HG03460 (cell line): ENCODE data around the gene NCKIPSD.

ENCODE experiments used
- ATAC-seq: cut with Tn5 transposase; IDR thresholded peaks from one replicate; pipeline ENCODE4 v1.9.1; 2021; ENCODE audit not compliant: unreplicated experiment

The NCKIPSD gene

DNA sequence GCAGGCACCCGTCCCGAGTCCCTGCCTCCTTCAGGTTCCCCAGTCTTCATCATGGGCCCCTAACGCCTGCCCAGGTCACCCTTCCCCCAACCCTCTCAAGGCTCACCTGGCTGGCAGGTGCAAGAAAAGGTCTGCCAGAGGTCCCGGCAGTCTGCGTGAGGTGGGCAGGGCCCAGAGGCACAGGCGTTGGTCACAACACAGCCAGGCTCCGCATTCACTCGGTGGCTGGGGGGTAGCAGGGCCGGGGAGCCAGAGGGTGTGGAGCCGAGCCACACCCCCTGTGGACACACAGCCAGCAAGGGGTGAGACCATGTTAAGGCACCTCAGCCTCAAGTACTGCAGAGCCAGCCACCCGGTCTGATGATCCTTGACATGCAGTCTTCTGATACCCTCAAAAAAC, 33.9 kb downstream of the NCKIPSD start:
- ATAC-seq, result no peak

DNA sequence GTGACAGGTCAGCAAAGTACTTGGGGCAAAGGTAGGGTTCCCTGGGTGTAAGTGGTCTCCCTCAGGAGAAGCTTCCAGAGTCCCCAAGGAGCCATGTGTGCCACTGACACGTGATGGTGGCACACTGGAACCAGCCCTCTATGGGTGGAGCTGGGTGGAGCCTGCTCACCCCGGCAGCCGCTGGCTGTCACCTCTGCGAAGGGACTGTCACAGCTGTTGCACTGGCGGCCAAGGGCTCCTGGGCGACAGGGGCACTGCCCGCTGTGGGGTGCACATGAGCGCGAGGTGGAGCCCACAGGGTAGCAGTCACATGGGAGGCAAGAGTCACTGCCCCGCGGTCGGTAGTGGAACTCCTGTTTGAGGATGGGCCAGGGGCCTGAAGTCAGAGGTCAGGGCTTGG, 35.0 kb downstream of the NCKIPSD start:
- no peak for ATAC-seq

DNA sequence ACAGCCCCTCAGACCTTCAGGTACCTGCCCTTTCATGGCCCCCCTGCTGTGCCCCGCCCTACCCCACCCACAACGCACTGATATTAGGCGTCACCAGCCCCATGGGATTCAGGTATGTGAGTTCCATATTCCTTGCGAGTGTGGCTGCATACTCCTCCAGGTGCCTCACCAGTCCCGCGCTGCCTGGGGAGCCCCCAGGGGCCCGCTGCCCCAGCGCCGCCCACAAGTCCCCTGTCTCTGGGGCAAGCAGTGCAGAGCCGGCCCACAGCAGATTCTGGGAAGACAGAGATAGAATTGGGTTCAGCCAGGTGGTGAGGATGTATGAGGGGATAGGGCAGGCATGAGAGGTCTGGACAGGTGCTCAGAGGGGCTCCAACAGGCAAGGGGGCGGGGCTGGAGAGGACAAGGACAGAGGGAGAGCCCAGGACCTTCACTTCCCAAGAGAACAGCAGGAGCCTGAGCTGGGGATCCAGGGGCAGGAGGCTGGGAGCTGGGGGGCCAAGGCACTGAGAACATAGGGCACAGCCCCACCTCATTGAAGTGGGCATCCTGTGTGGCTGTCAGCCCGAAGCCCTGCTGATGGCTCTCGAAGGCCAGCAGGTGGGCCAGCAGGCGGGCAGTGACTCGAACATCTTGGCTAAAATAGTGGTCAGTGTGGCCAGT, 37.4 kb downstream of the NCKIPSD start:
- ATAC-seq, result no peak

DNA sequence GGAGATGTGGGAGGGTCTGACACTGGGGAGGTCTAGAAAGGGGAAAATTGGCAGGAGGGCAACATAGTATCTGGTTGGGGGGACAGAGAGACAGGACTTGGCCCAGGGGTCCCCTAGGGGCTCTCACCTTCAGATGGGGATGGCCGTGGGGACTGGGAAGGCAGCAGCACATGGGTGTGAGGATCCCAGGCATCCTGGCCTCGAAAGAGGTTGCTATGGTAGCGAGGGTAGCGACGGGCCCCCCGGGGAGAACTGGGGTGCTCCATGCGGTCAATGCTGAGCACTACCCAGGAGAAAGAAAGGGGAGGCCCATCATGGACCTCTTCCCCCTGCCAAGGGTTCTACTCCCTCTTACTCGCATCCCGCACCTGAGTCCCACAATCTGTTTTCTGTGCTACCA, 38.0 kb downstream of the NCKIPSD start:
- ATAC-seq, result no peak

DNA sequence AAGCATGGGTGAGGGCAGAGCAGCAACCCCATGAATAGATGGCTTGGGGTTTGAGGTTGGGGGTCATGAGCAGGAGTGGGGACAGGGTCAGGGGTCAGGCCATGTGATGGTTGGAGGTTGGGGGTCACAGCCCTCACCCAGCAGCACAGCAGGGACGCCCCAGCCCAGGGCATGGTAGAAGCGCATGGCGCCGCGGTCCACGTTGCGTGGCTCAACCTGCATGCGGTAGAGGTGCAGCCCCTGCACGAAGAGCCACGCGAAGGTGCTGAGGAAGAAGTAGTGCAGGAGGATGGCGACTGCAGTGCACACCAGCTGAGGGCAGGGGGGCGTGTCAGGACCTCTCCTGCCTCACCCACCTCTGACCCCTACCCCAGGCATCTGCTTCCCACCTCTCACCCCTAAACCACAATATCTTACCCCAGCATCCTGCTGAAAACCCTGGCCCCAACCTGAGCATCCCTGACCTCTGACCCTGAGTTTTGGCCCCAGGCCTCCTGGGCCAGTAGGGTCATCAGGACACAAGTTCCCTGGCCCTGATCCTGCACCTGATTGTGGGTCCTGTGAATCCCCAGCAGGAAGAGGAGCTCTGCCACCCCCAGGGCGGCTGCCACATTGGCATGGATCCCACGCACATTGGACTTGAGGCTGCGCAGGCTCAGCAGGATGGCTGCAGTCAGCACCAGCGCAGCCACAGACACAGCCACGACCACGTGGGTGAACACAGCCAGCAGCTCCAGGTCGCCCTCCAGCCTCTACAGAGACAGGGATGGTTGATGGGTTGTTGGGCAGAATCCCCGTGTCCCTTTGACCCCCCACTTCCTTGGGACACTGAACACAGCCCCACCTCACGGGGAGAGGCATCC, 40.6 kb downstream of the NCKIPSD start:
- no peak for ATAC-seq

DNA sequence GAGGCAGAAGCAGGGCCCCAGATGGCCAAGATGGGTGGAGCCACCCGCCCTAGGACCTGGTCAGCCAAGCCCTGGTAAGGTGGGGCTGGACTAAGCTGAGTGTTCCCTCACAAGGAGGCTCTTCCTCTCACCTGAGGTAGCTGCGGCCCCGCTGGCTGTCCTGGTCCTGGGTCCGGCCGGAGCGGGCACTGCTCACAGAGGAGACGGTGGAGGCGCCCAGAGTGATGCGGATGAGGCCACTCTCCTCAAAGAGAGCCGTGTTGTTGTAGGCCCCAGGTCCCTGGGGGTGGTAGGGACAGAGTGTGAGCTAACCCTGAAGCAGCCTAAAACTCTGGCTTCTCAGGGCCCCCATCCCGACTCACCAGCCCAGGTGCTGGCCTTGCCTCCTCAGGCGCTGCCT, 43.1 kb downstream of the NCKIPSD start:
- no peak for ATAC-seq

DNA sequence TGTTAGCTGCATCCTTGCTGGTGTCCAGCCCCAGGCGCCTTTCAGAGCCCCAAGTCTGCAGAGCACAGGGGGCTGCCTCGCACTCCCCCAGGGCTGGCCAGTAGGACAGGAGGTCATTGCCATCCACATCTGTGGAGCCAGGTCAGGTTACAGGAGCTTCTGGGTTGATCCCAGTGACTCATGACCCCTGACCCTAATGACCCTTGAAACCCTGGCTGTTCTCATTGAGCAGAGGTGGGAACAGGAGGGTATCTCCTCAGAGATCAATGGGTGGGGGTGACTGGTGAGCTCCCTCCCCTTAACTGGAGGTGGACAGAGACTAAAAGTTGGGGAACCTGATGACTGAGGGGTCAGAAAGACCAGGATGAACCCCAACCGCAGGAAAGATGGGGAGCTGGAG, 44.3 kb downstream of the NCKIPSD start:
- no peak for ATAC-seq

DNA sequence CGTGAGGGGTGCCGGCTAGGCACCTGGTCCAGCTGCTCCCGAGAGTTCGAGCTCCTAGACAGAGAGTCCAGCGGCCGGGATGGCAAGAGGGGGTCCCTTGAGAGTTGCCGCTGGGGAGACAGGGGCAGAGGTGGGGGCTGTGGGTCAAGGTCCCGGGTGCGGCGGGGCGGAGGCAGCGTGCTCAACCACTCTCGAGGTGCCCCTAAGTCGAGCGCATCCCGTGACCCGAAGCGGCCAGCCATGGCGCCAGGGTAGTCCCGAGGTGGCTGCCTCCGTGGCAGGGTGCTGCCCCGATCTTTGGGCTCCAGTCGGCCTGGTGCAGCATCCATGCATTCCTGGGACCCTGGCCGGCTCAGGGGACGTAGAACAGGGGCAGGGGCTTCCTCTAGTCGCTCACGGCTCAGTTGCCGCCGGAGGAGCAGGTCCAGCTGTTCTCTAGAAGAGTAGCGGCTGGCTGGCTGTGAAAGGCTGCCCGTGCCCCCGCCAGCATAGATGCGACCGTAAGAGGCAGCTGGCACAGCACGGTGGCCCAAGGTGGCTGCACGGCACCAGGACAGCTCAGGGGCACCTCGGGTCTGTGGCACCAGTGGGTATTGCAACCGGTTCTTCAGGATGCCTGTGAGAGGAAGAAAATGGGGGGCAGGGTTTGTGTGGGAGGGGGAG, 45.6 kb downstream of the NCKIPSD start:
- ATAC-seq, result no peak

DNA sequence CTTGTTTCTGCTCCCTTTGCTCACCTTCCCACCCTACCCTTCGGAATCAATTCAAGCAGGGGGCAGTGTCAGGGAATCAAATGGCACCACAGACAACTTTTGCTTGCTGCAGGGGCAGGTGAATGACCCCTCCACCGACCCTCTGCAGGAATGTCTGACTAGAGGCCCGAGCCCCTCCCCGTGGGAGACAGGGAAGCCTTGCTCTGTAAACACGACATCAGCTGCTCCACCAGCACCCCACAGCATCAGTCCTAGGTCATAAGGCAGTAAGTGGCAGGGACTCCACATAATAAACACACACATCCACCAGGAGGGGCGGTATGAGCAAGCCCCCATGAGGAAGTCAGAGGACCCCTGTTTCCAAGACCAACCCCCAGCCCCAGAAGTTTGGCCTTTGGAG, 48.4 kb downstream of the NCKIPSD start:
- ATAC-seq, result no peak

DNA sequence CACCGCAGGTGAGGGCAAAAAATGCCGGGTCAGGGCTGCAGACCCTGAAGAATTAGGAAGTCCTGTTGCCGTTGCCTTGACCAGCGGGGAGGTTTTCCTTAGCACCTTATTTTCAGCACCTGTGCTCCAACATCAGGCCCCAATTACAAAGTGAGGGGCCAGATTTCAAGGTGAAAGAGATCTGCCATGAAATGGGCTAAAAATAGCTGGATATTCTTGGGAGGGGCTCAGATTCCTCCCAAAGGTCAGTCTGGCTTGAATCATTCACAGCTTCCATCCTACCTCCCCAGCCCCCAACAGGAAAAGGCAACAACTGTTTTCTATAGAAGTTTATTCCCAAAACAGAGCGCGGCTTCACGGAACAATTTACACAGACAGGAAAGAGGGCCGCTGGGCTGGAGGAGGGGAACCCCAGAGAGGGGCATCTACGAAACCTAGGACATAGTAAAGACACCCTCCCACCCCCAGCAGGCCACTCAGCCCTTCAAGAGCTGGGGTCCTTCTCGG, 49.5 kb downstream of the NCKIPSD start:
- ATAC-seq, result no peak

DNA sequence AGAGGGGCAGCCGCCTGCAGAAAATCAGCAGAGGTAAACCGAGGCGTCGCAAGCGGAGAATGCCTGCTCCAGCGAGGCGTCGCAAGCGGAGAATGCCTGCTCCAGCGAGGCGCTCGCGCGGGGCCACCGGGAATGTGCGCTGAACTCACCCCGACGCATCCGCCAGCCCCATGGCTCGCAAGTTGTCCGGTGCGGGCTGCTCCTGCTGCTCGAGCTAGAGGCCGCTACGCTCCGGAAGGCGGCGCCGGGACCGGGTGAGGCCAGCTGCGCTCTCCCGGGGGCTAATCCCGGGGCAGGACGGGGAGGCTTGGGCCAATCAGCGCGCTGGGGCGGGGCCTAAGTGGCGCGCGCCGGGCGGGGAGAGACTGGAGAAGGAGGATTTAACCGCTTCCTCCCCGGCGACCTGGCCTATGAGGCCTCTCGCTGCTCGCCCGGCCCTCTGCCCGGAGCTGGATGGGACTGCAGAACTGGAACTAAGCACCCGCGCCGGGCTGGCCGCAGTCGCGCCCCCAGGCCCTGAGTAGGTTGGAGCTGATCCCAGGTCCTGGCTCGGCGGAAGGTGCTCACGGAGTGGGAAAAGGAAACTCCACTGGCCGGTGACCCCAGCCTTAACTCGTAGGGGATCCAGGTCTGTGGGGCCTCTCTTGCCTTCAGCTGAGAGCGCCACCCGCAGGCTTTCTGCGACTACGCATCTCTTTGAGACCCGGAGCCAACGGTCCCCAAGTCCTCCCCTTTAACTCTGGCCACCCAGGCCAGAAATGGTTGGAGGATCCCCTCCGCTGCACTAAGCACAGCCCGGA, 50.3 kb downstream of the NCKIPSD start, which contains the start of gene SLC26A6:
SLC26A6 (minus strand) TSS at position 240 of the 800 bp plus-strand sequence; CDS start at position 172, 68 bp downstream.
- ATAC-seq, result peak; percentile 82

DNA sequence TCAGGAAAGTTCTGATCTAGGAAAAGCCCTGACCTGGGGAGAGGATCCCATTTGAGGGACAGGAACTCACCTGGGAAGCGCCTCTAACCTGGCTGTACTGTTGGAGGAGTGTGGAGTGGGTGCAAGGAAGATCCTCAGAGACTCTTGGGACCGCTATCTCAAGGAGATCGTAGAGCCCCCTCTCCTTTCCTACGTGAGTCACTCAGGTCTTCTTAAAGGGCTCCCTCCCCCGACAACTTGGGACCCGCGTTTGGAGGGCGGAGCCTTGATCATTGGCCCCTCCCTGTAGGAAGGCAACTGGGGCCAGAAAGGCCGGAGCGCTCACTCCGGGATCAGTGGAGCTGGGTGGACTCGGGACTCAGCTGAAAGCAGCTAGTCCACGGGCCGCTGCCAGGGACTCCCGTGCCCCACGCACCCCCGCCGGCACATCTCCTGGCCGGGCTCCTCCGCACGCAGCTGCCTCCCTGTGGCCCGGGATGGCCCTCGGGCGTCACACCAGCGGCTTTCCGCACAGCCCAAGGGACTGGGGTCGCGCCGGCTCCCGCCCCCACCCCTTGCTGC, 51.0 kb downstream of the NCKIPSD start:
- ATAC-seq, result peak; percentile 26

DNA sequence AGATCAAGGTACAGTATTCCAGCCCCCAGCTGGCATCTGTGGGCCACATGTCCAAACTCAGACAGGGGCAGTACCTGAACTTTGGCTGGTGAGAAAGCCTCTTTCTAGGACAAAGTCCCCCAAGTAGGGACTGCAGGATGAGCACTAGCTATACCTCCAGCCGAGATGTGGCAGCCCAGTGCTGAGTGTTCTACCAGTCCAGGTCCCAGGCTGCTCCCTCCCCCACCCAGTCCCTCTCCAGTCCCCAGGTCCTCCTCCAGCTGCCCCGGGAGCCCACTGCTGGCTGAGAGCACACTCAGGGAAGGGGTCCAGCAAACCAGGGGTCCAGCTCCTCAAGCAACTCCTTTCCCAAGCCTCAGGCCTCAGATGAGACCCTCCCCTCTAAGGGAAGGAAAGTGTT, 52.0 kb downstream of the NCKIPSD start:
- no peak for ATAC-seq

DNA sequence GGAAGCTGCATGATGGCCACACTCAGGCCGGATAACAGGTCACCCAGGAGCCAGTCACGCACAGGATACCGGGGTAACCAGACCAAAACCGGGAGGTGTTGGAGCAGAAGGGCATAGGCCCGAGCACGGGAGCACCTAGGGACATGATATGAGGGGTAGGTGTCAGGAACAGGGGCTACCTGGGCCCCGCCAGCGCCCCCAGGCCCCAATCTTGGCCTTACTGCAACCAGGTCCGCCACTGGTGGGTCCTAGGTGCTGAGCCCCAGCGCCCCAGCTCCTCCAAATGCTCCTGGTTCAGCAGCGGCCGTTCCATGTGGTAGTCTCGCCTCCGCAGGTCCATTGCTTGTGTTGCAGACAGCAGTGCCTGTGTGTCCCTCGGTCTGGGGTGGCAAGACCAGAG, 52.5 kb downstream of the NCKIPSD start:
- ATAC-seq, result no peak

DNA sequence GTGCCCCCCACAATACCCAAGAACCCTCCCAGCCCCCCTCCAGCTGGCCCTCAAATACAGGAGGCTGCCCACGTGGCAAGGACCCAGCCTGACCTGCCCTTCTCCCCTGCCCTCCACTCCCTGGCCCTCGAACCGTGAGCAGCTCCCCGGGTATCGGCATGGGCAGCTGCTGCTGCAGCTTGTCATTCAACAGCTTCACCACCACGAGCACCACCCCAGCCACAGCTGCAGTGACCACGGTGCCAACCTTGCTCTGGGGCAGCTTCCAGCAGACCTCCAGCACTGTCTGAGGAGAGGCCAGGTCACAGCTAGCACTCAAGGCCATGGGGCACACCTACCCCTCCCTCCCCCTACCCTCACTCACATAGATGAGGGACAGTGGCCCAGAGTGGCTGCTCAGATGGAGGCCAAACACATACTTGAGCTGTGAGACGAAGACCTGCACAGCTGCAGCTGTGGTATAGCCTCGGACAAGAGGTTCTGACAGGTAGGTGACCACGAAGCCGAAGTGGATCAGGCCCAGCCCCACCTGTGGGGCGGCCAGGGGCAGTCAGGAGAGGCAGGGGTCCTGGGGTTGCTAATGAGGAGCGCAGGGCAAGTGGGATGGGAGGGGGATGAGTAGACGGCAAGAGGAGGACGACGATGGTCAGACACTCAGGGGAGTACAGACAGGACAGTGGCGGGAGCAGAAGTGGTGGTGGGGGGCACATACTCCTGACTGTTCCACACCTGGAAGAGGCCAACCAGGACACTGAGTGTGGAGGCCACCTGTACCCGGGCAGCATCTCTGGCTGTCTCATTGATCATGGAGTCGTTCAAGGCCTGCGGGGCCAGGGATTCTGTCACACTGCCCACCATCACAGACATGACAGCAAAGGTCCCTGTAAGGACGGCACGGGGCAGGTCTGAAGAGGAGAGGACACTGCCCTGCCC, 53.9 kb downstream of the NCKIPSD start:
- no peak for ATAC-seq

DNA sequence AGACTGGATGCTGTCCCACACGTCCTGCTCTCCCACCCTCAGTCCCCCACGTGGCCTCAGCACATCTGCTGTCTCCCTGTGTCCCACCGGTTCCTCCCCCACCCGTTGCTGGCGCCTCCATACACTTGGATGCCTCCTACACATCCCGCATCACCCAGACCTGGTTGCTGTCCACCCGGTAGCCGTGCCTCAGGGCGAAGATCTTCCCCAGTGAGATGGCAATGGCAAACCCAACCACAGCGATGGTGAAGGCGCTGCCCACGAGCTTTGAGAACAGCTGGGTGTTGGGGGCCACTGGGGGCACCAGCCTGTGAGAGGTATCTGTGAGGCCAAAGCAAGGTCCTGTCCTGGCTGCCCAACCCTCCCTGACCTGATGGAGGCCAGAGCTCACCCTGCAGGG, 54.9 kb downstream of the NCKIPSD start:
- no peak for ATAC-seq

DNA sequence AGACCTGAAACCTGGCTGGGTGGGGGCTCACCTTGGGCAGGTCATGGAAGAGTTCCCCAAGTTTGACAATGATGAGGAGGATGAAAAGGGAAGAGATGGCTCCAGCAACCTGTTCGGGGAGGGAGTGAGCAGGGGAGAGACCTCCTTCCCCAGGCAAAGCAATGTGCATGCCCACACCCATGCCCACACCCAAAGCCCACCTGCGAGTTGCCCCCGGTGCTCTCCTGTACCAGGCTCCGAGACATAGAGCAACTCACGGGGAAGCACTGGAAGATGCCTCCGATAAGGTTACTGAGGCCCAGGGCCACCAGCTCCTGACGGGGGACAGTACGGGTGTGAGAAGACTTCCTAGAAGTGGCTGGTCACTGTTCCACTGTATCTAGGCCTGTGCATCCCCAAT, 55.3 kb downstream of the NCKIPSD start:
- no peak for ATAC-seq

DNA sequence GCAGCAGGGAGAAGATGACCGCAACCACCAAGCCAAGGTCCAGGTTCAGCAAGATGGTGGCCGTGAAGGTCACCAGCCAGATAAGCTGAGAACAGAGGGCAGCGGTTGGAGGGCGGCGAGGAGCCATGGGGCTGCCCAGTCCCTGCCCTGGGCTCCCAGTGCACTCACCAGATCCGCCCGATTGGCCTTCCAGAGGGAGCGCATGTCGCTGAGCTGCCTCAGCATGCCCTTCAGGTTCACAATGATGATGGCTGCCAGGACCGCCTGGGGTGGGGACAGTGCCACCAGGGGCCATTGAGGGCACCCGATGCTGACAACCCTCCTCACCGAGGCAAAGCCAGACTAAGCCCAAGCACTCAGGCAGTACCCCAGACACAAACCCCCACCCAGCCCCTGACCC, 55.8 kb downstream of the NCKIPSD start:
- ATAC-seq, result no peak

DNA sequence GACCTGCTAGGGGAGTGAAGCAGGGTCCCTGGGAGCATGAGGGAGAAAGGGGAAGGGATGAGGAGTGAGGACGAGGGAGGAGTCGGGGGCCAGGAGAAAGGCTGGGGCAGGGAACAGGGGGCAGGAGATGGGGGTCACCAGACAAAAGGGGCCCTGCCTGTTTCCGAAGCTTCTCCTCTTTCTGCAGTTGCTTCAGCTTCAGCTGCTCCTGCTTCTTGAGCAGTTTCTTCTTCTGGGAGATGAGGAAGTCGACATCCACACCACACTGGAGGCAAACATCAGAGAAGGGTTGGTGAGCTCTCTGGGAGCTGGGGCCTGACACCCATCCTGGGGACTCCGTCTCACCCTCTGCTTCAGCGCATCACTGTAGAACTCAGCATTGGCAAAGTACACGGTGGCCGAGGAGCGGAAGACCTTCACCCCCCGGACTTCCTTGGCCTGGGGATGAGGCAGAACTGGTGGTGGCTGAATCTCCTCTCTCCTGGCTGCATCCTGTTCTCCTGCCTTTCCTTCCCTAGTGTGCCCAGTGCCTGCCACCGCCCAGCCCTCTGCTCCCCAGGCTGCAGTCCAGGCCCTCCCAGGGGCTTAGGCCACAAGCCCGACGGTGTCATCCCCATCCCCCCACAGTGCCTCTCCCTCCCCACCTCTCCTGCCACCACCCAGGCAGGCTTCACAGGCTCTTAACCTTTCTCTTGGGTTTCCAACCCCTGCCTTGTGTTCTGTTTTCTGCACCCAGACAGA, 57.3 kb downstream of the NCKIPSD start:
- ATAC-seq, result no peak
